Measurements from ENCODE around the gene DAPK2. TPM values are rescaled to one million over a fixed set of nuclear protein-coding genes. Genes with fewer than 3 reads are reported as not detected.

The DAPK2 gene
- total RNA-seq, 1 donor from 2014 or later, result 4.3 TPM

GRCh38 chr15:64026591-64026990 lies 19.7 kb downstream of the DAPK2 start:
- no peak for DNase-seq
- intact Hi-C loops (cut with micrococcal nuclease), result no loop called here
- H3K4me1 Mint-ChIP-seq, result peaks cover 18% of the 10 kb centered on the region
- peaks cover 6% of the 10 kb centered on the region for H3K9me3 Mint-ChIP-seq
- no peak overlapping the region for H3K4me3 Mint-ChIP-seq
- no peak overlapping the region for H3K27ac Mint-ChIP-seq
- H3K27me3 Mint-ChIP-seq, result no peaks in the 10 kb centered on the region
- no peaks in the 10 kb centered on the region for H3K36me3 Mint-ChIP-seq (ENCODE audit: low read depth)

- no peak overlapping the region for H3K27ac Mint-ChIP-seq
- intact Hi-C loops (cut with micrococcal nuclease), result no loop called here
Measured at GRCh38 chr15:64024172-64025050, 21.9 kb downstream of the DAPK2 start.

GRCh38 chr15:64023220-64023619 lies 23.1 kb downstream of the DAPK2 start:
- H3K4me1 Mint-ChIP-seq, result peaks cover 9% of the 10 kb centered on the region

More at GRCh38 chr15:64024172-64025050, 21.9 kb downstream of the DAPK2 start:
- no peaks in the 10 kb centered on the region for H3K36me3 Mint-ChIP-seq (ENCODE audit: low read depth)
- H3K4me1 Mint-ChIP-seq, result peaks cover 11% of the 10 kb centered on the region
- H3K9me3 Mint-ChIP-seq, result peaks cover 6% of the 10 kb centered on the region
- no peak for DNase-seq
- H3K27me3 Mint-ChIP-seq, result no peaks in the 10 kb centered on the region
- no peak overlapping the region for H3K4me3 Mint-ChIP-seq

GRCh38 chr15:64022571-64022970 lies 23.7 kb downstream of the DAPK2 start:
- no peaks in the 10 kb centered on the region for H3K27me3 Mint-ChIP-seq
- no peak for DNase-seq
- no peak overlapping the region for H3K27ac Mint-ChIP-seq
- intact Hi-C loops (cut with micrococcal nuclease), result no loop called here
- peaks cover 4% of the 10 kb centered on the region for H3K9me3 Mint-ChIP-seq
- H3K4me1 Mint-ChIP-seq, result peaks cover 6% of the 10 kb centered on the region
- no peaks in the 10 kb centered on the region for H3K36me3 Mint-ChIP-seq (ENCODE audit: low read depth)
- H3K4me3 Mint-ChIP-seq, result no peak overlapping the region

More at GRCh38 chr15:64023220-64023619, 23.1 kb downstream of the DAPK2 start:
- Mint-ChIP-seq H3K36me3 (ENCODE audit: low read depth) (no peaks in the 10 kb centered on the region), H3K27ac (no peak overlapping the region), H3K27me3 (no peaks in the 10 kb centered on the region), H3K4me3 (no peak overlapping the region), H3K9me3 (peaks cover 6% of the 10 kb centered on the region)
- DNase-seq, result no peak
- intact Hi-C loops (cut with micrococcal nuclease), result no loop called here

- Mint-ChIP-seq H3K27me3 (no peaks in the 10 kb centered on the region), H3K4me3 (no peak overlapping the region), H3K4me1 (peaks cover 4% of the 10 kb centered on the region), H3K9me3 (peaks cover 3% of the 10 kb centered on the region), H3K36me3 (ENCODE audit: low read depth) (no peaks in the 10 kb centered on the region), H3K27ac (no peak overlapping the region)
- intact Hi-C loops (cut with micrococcal nuclease), result no loop called here
- DNase-seq, result no peak
Measured at GRCh38 chr15:64019764-64020163, 26.5 kb downstream of the DAPK2 start.

- intact Hi-C loops (cut with micrococcal nuclease), result no loop called here
- no peak overlapping the region for H3K27ac Mint-ChIP-seq
- DNase-seq, result no peak
- peaks cover 11% of the 10 kb centered on the region for H3K4me1 Mint-ChIP-seq
- H3K4me3 Mint-ChIP-seq, result no peak overlapping the region
- H3K36me3 Mint-ChIP-seq (ENCODE audit: low read depth), result no peaks in the 10 kb centered on the region
- H3K27me3 Mint-ChIP-seq, result no peaks in the 10 kb centered on the region
- no peaks in the 10 kb centered on the region for H3K9me3 Mint-ChIP-seq
Measured at GRCh38 chr15:64017591-64018163, 28.6 kb downstream of the DAPK2 start.

GRCh38 chr15:64017082-64017588 lies 29.1 kb downstream of the DAPK2 start:
- DNase-seq, result no peak

GRCh38 chr15:64016257-64016656 lies 30.0 kb downstream of the DAPK2 start:
- DNase-seq, result no peak
- H3K9me3 Mint-ChIP-seq, result no peaks in the 10 kb centered on the region
- no peaks in the 10 kb centered on the region for H3K27me3 Mint-ChIP-seq
- peaks cover 16% of the 10 kb centered on the region for H3K4me1 Mint-ChIP-seq
- no peaks in the 10 kb centered on the region for H3K36me3 Mint-ChIP-seq (ENCODE audit: low read depth)
- H3K27ac Mint-ChIP-seq, result no peak overlapping the region
- H3K4me3 Mint-ChIP-seq, result no peak overlapping the region
- intact Hi-C loops (cut with micrococcal nuclease), result no loop called here

More at GRCh38 chr15:64017082-64017588, 29.1 kb downstream of the DAPK2 start:
- Mint-ChIP-seq H3K4me1 (peaks cover 13% of the 10 kb centered on the region), H3K36me3 (ENCODE audit: low read depth) (no peaks in the 10 kb centered on the region), H3K27ac (no peak overlapping the region), H3K27me3 (no peaks in the 10 kb centered on the region), H3K4me3 (no peak overlapping the region), H3K9me3 (no peaks in the 10 kb centered on the region)
- intact Hi-C loops (cut with micrococcal nuclease), result no loop called here

GRCh38 chr15:64014995-64015394 lies 31.3 kb downstream of the DAPK2 start:
- no peak overlapping the region for H3K27ac Mint-ChIP-seq
- H3K36me3 Mint-ChIP-seq (ENCODE audit: low read depth), result no peaks in the 10 kb centered on the region
- no peak for DNase-seq
- intact Hi-C loops (cut with micrococcal nuclease), result loop anchor here (5.0 kb wide), 1 partner anchor 32 kb away; the partner anchor contains the start of gene DAPK2
- peaks cover 29% of the 10 kb centered on the region for H3K4me1 Mint-ChIP-seq
- H3K27me3 Mint-ChIP-seq, result no peaks in the 10 kb centered on the region
- no peaks in the 10 kb centered on the region for H3K9me3 Mint-ChIP-seq
- no peak overlapping the region for H3K4me3 Mint-ChIP-seq

- Mint-ChIP-seq H3K4me3 (no peak overlapping the region), H3K36me3 (ENCODE audit: low read depth) (peaks cover 1% of the 10 kb centered on the region), H3K27me3 (no peaks in the 10 kb centered on the region), H3K4me1 (peaks cover 41% of the 10 kb centered on the region), H3K27ac (no peak overlapping the region), H3K9me3 (no peaks in the 10 kb centered on the region)
- intact Hi-C loops (cut with micrococcal nuclease), result loop anchor here (5.0 kb wide), 1 partner anchor 34 kb away; the partner anchor contains the start of gene DAPK2
- DNase-seq, result peak; percentile 63
Measured at GRCh38 chr15:64013179-64014062, 32.9 kb downstream of the DAPK2 start.

- intact Hi-C loops (cut with micrococcal nuclease), result loop anchor here (5.0 kb wide), 1 partner anchor 36 kb away; the partner anchor contains the start of gene DAPK2
- peaks cover 1% of the 10 kb centered on the region for H3K36me3 Mint-ChIP-seq (ENCODE audit: low read depth)
- H3K27ac Mint-ChIP-seq, result peak overlapping the region; percentile 73
- no peak for DNase-seq
- H3K27me3 Mint-ChIP-seq, result no peaks in the 10 kb centered on the region
- no peaks in the 10 kb centered on the region for H3K9me3 Mint-ChIP-seq
- H3K4me1 Mint-ChIP-seq, result peaks cover 47% of the 10 kb centered on the region
- H3K4me3 Mint-ChIP-seq, result no peak overlapping the region
Measured at GRCh38 chr15:64011736-64012135, 34.5 kb downstream of the DAPK2 start.

- Mint-ChIP-seq H3K27ac (peak overlapping the region; percentile 88), H3K27me3 (no peaks in the 10 kb centered on the region), H3K4me3 (peak overlapping the region; percentile 72), H3K36me3 (ENCODE audit: low read depth) (peaks cover 1% of the 10 kb centered on the region), H3K4me1 (peaks cover 52% of the 10 kb centered on the region), H3K9me3 (no peaks in the 10 kb centered on the region)
- intact Hi-C loops (cut with micrococcal nuclease), result loop anchor here (5.0 kb wide), 1 partner anchor 37 kb away; the partner anchor contains the start of gene DAPK2
- peak; percentile 94 for DNase-seq
Measured at GRCh38 chr15:64010719-64011118, 35.6 kb downstream of the DAPK2 start.

GRCh38 chr15:64009798-64010261 lies 36.5 kb downstream of the DAPK2 start:
- DNase-seq, result peak; percentile 80
- H3K27ac Mint-ChIP-seq, result peak overlapping the region; percentile 88
- peaks cover 58% of the 10 kb centered on the region for H3K4me1 Mint-ChIP-seq
- no peaks in the 10 kb centered on the region for H3K9me3 Mint-ChIP-seq
- H3K27me3 Mint-ChIP-seq, result no peaks in the 10 kb centered on the region
- peak overlapping the region; percentile 72 for H3K4me3 Mint-ChIP-seq
- intact Hi-C loops (cut with micrococcal nuclease), result loop anchor here (1.0 to 5.0 kb wide), 4 partner anchors 37 to 118 kb away; partner anchors contain the start of gene DAPK2
- H3K36me3 Mint-ChIP-seq (ENCODE audit: low read depth), result peaks cover 1% of the 10 kb centered on the region

Measured in activated CD4-positive, alpha-beta T cell treated with anti-CD3 and anti-CD28 coated beads, Interleukin-2, amount 10 ng/mL, durations not matched to agents 24 days and 14 days (primary cell).